SK-N-MC (cell line): Measurements from ENCODE around the gene CCDC63.

Source experiments
- EZH2 ChIP-seq: fragments of 200-600 bp; sonication (generic); IDR thresholded peaks from one replicate; pipeline ENCODE4 v1.6.1; 2017; ENCODE audit warnings: antibody characterized with exemption
- POLR2AphosphoS5 ChIP-seq: IDR thresholded peaks from 2 replicates; pipeline ENCODE4 v1.6.1; 2012; ENCODE audit warnings: mild to moderate bottlenecking, low read depth, low read length, borderline replicate concordance

- no peak for TF ChIP-seq EZH2
- TF ChIP-seq POLR2AphosphoS5 = no peak
These were observed 94.1 kb downstream of the CCDC63 start for GRCh38 chr12:110940933-110941332.
